ENCODE measurements around the gene MIOX. TPM values are rescaled to one million over a fixed set of nuclear protein-coding genes. Genes with fewer than 3 reads are reported as not detected.
A peak's percentile ranks its signal among the peaks of the same experiment; 100 is the strongest.
"Not testable (repeated sequence)": the region's sequence is repeated elsewhere in the genome, so short reads cannot be mapped to it uniquely, and the experiment has no call there.

MIOX gene
- total RNA-seq, 2 donors from 2014 or later, result not detected

DNA sequence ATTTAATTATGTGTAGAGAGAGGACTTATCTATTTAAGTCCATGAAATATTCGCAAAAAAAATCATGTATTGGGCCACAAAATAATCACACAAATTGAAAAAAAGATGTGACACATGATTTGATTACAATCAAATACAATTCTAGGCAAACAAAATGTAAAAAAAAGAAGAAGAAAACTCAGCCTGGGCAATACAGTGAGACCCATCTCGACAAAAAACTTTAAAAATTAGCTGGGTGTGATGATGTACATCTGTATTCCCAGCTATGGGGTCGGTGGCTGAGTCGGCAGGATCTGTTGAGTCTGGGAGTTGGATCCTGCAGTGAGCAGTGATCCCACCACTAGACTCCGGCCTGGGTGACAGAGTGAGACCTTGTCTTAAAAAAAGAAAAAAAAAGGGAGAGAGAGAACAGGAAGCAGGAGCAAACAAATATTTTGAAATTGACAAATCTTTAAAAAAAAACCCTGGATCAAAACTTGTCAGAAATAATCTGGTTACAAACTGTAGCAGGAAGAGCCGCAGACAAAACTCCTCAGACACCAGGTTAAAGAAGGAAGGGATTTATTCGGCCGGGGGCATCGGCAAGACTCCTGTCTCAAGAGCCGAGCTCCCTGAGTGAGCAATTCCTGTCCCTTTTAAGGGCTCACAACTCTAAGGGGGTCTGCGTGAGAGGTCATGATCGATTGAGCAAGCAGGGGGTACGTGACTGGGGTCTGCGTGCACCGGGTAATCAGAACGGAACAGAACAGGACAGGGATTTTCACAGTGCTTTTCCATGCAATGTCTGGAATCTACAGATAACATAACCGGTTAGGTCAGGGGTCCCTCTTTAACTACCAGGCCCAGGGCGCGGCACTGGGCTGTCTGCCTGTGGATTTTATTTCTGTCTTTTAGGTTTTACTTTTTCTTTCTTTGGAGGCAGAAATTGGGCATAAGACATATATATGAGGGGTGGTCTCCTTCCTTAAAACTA is 46.5 kb downstream of the MIOX start:
- peak overlapping the region; percentile 100 for H3K27ac ChIP-seq
- DNase-seq, result no peak
- H3K36me3 ChIP-seq, result no peaks in the 10 kb centered on the region
- H3K4me3 ChIP-seq, result no peak overlapping the region
- H3K27me3 ChIP-seq, result no peaks in the 10 kb centered on the region
- H3K9me3 ChIP-seq, result no peaks in the 10 kb centered on the region
- H3K9ac ChIP-seq (ENCODE audit: low read depth in 2 of 2, low read length in 2 of 2), result peak overlapping the region in 1 of 2 donors; percentile 95
- no peak for TF ChIP-seq CTCF (IDR thresholded peaks at IDR 0.05)
- intact Hi-C loops (cut with DNase I), result no loop called here
- H3K4me1 ChIP-seq, result peaks cover 6% of the 10 kb centered on the region

DNA sequence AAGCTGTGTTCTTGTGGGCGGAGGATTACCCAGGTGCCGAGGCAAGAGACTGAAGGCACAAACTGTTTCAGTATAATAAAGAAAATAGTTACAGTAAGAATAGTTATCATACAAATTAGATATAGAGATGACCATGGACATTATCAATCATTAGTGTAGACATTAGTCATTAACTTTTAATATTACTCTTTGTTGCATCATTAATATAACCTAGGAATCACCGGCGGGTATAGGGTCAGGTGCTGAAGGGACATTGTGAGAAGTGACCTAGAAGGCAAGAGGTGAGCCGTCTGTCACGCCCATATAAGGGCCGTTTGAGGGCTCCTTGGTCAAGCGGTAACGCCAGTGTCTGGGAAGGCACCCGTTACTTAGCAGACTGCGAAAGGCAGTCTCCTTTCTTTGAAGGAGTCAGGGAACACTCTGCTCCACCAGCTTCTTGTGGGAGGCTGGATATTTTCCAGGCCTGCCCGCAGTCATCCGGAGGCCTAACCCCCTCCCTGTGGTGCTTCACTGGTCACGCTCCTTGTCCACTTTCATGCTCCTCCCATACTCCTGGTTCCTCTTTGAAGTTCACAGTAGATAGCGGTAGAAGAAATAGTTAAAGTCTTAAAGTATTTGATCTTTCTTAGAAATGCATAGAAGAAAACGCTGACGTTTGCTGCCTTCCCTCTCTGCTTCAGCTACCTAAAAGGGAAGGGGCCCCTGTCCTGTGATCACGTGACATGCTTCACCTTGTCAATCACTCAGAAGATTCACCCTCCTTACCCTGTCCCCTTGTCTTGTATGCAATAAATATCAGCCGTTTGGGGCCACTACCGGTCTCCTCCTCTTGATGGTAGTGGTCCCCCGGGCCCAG is 47.4 kb downstream of the MIOX start:
- H3K9me3 ChIP-seq; H3K9ac ChIP-seq (ENCODE audit: low read depth in 2 of 2, low read length in 2 of 2); H3K4me1 ChIP-seq; DNase-seq; H3K27me3 ChIP-seq; H3K4me3 ChIP-seq; H3K36me3 ChIP-seq; intact Hi-C loops (cut with DNase I): not testable (repeated sequence)
- H3K27ac ChIP-seq, result peak overlapping the region; percentile 45

- no peaks in the 10 kb centered on the region for H3K27me3 ChIP-seq
- no peak for TF ChIP-seq CTCF (IDR thresholded peaks at IDR 0.05)
- intact Hi-C loops (cut with DNase I), result no loop called here
- H3K9ac ChIP-seq (ENCODE audit: low read depth in 2 of 2, low read length in 2 of 2), result no peak overlapping the region
- peaks cover 4% of the 10 kb centered on the region for H3K4me1 ChIP-seq
- no peak overlapping the region for H3K4me3 ChIP-seq
- H3K9me3 ChIP-seq, result no peaks in the 10 kb centered on the region
- H3K36me3 ChIP-seq, result no peaks in the 10 kb centered on the region
- no peak overlapping the region for H3K27ac ChIP-seq
- no peak for DNase-seq
Observed at GRCh38 chr22:50535113-50535512, 48.5 kb downstream of the MIOX start.

GRCh38 chr22:50536226-50536625 is 49.6 kb downstream of the MIOX start:
- DNase-seq, result no peak
- intact Hi-C loops (cut with DNase I), result no loop called here
- Histone ChIP-seq H3K27ac (no peak overlapping the region), H3K4me1 (peaks cover 4% of the 10 kb centered on the region), H3K27me3 (no peaks in the 10 kb centered on the region), H3K9me3 (no peaks in the 10 kb centered on the region), H3K4me3 (no peak overlapping the region), H3K9ac (ENCODE audit: low read depth in 2 of 2, low read length in 2 of 2) (no peak overlapping the region), H3K36me3 (no peaks in the 10 kb centered on the region)
- no peak for TF ChIP-seq CTCF (IDR thresholded peaks at IDR 0.05)

DNA sequence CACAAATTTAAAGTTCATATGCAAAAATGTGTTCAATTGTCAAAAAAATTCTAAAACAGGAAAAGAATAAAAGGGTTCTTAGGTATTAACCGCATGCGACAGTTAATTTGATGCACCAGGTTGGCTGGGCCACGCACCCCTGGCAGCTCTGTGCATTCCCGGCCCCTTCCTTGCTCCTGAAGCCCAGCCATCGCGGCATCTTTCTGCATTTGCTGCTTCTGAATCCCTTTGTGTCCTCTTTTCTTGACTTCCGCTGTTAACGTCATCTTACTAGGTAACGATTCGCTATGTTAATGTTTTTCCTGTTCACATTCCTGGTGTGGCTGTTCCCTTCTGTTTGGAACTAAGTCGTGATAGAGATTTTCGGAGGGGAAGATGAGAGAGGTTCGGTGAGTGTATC is 51.1 kb downstream of the MIOX start:
- H3K27ac ChIP-seq, result peak overlapping the region; percentile 94

More for the DNA sequence above, 51.1 kb downstream of the MIOX start:
- Histone ChIP-seq H3K27me3 (no peaks in the 10 kb centered on the region), H3K4me3 (no peak overlapping the region), H3K9ac (ENCODE audit: low read depth in 2 of 2, low read length in 2 of 2) (peak overlapping the region in 1 of 2 donors; percentile 24), H3K4me1 (peaks cover 4% of the 10 kb centered on the region), H3K9me3 (no peaks in the 10 kb centered on the region), H3K36me3 (no peaks in the 10 kb centered on the region)
- no peak for TF ChIP-seq CTCF (IDR thresholded peaks at IDR 0.05)
- no peak for DNase-seq
- intact Hi-C loops (cut with DNase I), result no loop called here

Other genes with a start within 250 kb of the MIOX start
- gene TUBGCP6, start 241.8 kb upstream of the MIOX start, total RNA-seq, result 10 to 100 TPM; 19.2 to 33.4 TPM
- gene HDAC10, start 235.6 kb upstream of the MIOX start, total RNA-seq, result 10 to 100 TPM; 40.5 to 59.1 TPM
- 1 to 10 TPM; 2.0 to 2.6 TPM for gene MAPK12, start 225.2 kb upstream of the MIOX start, total RNA-seq
- 1 to 10 TPM; 1.3 to 1.9 TPM for gene MAPK11, start 216.5 kb upstream of the MIOX start, total RNA-seq
- 100 to 1,000 TPM; 270 to 339 TPM for gene PLXNB2, start 179.2 kb upstream of the MIOX start, total RNA-seq
- gene DENND6B, start 159.8 kb upstream of the MIOX start, total RNA-seq, result 1 to 10 TPM; 2.4 to 4.0 TPM
- 10 to 100 TPM; 34.1 to 55.9 TPM for gene PPP6R2, start 143.5 kb upstream of the MIOX start, total RNA-seq
- gene SBF1, start 11.8 kb upstream of the MIOX start, total RNA-seq, result 100 to 1,000 TPM in 1 of 2 donors, 10 to 100 TPM in 1; 68.3 to 101 TPM
- gene ADM2, start 5.3 kb upstream of the MIOX start, total RNA-seq, result 1 to 10 TPM; 4.4 to 5.1 TPM
- gene LMF2, start 20.8 kb downstream of the MIOX start, total RNA-seq, result 10 to 100 TPM; 51.1 to 60.0 TPM
- gene NCAPH2, start 21.4 kb downstream of the MIOX start, total RNA-seq, result 10 to 100 TPM; 27.4 to 71.5 TPM
- gene SCO2, start 38.7 kb downstream of the MIOX start, total RNA-seq, result 1 to 10 TPM; 1.8 to 5.8 TPM
- gene TYMP, start 43.2 kb downstream of the MIOX start, total RNA-seq, result 10 to 100 TPM; 22.6 to 28.0 TPM
- under 1 TPM; 0.07 to 0.16 TPM for gene KLHDC7B, start 59.0 kb downstream of the MIOX start, total RNA-seq
- not detected for gene SYCE3, start 76.1 kb downstream of the MIOX start, total RNA-seq
- gene CPT1B, start 91.6 kb downstream of the MIOX start, total RNA-seq, result 10 to 100 TPM; 20.1 to 21.7 TPM
- 10 to 100 TPM; 52.6 to 89.7 TPM for gene CHKB, start 96.0 kb downstream of the MIOX start, total RNA-seq
- gene MAPK8IP2, start 113.9 kb downstream of the MIOX start, total RNA-seq, result 1 to 10 TPM; 1.2 to 1.4 TPM
- gene ARSA, start 141.3 kb downstream of the MIOX start, total RNA-seq, result 10 to 100 TPM; 40.6 to 61.0 TPM
- 1 to 10 TPM; 3.6 to 4.3 TPM for gene SHANK3, start 186.0 kb downstream of the MIOX start, total RNA-seq

All from colonic mucosa (tissue), 4 donors.